OCI-LY3 (cell line): ENCODE results near the gene KLF15.

Experiments used
- H2AFZ ChIP-seq: fragments of 200-600, 300-600 bp; shearing (Covaris generic); 2 replicates; pipeline ENCODE4 v1.6.0; 2014; ENCODE audit warnings: antibody characterized with exemption, low read depth, low read length
- H3K27ac ChIP-seq: fragments of 200-600, 300-600 bp; sonication (generic); 2 replicates; pipeline ENCODE4 v1.5.1; 2014; ENCODE audit warnings: mild to moderate bottlenecking, low read length, moderate library complexity, mixed read lengths
- H3K27me3 ChIP-seq: fragments of 200-600, 300-600 bp; sonication (generic); 2 replicates; pipeline ENCODE4 v1.6.1; 2014; ENCODE audit warnings: low read depth, low read length, mixed read lengths
- H3K36me3 ChIP-seq: fragments of 200-600, 300-600 bp; sonication (generic); replicated peaks from 2 replicates; pipeline ENCODE3; 2014; ENCODE audit warnings: low read depth, low read length, mixed read lengths
- H3K4me1 ChIP-seq: fragments of 300-600, 200-600 bp; sonication (generic); 2 replicates; pipeline ENCODE4 v1.6.1; 2014; ENCODE audit warnings: low read length, mixed read lengths
- H3K4me2 ChIP-seq: fragments of 200-600, 300-600 bp; sonication (generic); 2 replicates; pipeline ENCODE4 v1.6.1; 2014; ENCODE audit warnings: low read length, mixed read lengths
- H3K4me3 ChIP-seq: fragments of 300-600, 200-600 bp; sonication (generic); 2 replicates; pipeline ENCODE4 v1.5.1; 2014; ENCODE audit warnings: antibody characterized with exemption, mild to moderate bottlenecking, low read length, moderate library complexity
- H3K79me2 ChIP-seq: fragments of 300-600, 200-600 bp; shearing (Covaris generic); 2 replicates; pipeline ENCODE4 v1.6.1; 2014; ENCODE audit warnings: mild to moderate bottlenecking, low read length, mixed read lengths
- H3K9ac ChIP-seq: fragments of 300-600, 200-600 bp; shearing (Covaris generic); 2 replicates; pipeline ENCODE4 v1.6.0; 2014; ENCODE audit warnings: mild to moderate bottlenecking, low read length, moderate library complexity
- H3K9me3 ChIP-seq: fragments of 200-600, 300-600 bp; shearing (Covaris generic); 2 replicates; pipeline ENCODE4 v1.6.1; 2014; ENCODE audit warnings: low read length, mixed read lengths; ENCODE audit not compliant: insufficient read depth
- H4K20me1 ChIP-seq: fragments of 200-600, 300-600 bp; sonication (generic); 2 replicates; pipeline ENCODE4 v1.6.1; 2016; ENCODE audit warnings: low read length, mixed read lengths; ENCODE audit not compliant: insufficient read depth
- EZH2phosphoT487 ChIP-seq: fragments of 200-600 bp; shearing (Covaris generic); IDR thresholded peaks from 2 replicates; pipeline ENCODE4 v1.6.1; 2018; ENCODE audit warnings: antibody characterized with exemption, mixed run types, low read depth
- TF ChIP-seq, protein P1 (sequence below): fragments of 200-600, 300-600 bp; sonication (generic); IDR thresholded peaks from 2 replicates; pipeline ENCODE4 v1.5.1; 2014; ENCODE audit warnings: antibody characterized with exemption, low read length, low read depth

KLF15 gene

DNA sequence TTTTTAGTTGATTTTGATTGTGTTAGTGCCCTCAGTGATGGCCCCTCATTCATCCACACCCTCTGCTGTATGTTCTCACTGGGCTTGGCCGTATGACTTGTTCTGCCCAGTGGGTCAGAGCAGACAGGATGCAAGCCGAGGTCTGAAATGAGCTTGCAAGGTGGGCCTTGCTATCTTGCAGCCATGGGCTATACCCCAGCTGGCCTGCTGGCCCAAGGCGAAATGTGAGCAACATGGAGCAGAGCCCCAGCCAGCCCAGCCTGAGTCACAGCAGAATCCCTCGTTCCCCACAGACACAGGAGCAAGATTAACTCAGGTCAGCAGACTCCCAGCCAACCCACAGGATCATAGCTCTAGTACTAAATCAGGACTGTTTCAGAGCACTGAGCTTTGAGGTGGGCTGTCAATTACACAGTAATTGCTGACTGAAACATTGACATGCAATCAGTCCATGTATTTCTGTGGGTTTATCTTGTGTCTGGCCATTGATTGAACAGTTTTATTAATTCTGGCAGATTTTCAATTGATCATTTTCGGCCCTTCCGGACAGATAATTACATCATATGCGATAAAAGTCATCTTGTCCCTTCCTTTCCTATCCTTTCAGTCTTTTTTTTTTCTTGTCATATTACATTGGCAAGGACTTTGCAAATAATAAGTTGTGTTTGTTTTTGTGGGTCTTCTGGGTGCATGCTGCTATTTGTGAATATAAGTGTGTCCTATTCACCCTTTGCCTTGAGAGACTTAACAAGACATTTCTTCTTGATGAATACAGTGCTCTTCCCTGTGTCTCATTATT lies 27.1 kb downstream of the KLF15 start:
- Histone ChIP-seq H3K36me3 (no peaks in the 10 kb centered on the region), H3K9ac (no peak overlapping the region), H3K4me2 (no peak overlapping the region), H3K79me2 (no peaks in the 10 kb centered on the region), H4K20me1 (no peaks in the 10 kb centered on the region), H3K27ac (no peak overlapping the region), H2AFZ (no peak overlapping the region), H3K9me3 (peaks cover 3% of the 10 kb centered on the region; the same call in 1 of the 2 replicates), H3K4me3 (no peak overlapping the region), H3K4me1 (no peaks in the 10 kb centered on the region), H3K27me3 (peaks cover 10% of the 10 kb centered on the region; the same call in 1 of the 2 replicates)
- no peak for TF ChIP-seq EZH2phosphoT487
- TF ChIP-seq, protein P1, sequence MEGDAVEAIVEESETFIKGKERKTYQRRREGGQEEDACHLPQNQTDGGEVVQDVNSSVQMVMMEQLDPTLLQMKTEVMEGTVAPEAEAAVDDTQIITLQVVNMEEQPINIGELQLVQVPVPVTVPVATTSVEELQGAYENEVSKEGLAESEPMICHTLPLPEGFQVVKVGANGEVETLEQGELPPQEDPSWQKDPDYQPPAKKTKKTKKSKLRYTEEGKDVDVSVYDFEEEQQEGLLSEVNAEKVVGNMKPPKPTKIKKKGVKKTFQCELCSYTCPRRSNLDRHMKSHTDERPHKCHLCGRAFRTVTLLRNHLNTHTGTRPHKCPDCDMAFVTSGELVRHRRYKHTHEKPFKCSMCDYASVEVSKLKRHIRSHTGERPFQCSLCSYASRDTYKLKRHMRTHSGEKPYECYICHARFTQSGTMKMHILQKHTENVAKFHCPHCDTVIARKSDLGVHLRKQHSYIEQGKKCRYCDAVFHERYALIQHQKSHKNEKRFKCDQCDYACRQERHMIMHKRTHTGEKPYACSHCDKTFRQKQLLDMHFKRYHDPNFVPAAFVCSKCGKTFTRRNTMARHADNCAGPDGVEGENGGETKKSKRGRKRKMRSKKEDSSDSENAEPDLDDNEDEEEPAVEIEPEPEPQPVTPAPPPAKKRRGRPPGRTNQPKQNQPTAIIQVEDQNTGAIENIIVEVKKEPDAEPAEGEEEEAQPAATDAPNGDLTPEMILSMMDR = no peak

DNA sequence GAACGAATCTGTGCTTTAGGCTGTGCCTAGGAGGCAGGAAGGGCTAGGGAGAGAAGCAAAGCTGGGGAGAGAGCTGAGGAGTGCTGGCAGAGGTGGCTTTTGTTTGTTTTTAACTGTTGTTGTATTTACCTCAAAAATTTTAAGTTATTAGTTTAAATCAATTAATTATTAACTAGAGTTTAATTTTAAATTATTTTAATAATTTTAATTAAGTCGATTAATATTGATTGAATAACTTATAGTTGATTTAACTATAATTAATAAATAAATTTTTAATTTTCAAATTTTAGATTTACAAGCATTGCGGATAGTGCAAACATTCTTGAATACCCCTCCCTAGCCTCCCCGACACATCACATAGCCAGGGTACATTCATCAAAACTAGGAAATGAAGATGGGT lies 30.6 kb downstream of the KLF15 start:
- Histone ChIP-seq H3K4me2 (no peak overlapping the region), H3K79me2 (no peaks in the 10 kb centered on the region), H4K20me1 (no peaks in the 10 kb centered on the region), H3K9me3 (peaks cover 3% of the 10 kb centered on the region; the same call in 1 of the 2 replicates), H3K4me1 (no peaks in the 10 kb centered on the region), H3K9ac (no peak overlapping the region), H3K4me3 (no peak overlapping the region), H3K36me3 (no peaks in the 10 kb centered on the region), H3K27me3 (peaks cover 14% of the 10 kb centered on the region; the same call in 1 of the 2 replicates), H3K27ac (no peak overlapping the region), H2AFZ (no peak overlapping the region)
- TF ChIP-seq, protein P1 = no peak
- no peak for TF ChIP-seq EZH2phosphoT487

DNA sequence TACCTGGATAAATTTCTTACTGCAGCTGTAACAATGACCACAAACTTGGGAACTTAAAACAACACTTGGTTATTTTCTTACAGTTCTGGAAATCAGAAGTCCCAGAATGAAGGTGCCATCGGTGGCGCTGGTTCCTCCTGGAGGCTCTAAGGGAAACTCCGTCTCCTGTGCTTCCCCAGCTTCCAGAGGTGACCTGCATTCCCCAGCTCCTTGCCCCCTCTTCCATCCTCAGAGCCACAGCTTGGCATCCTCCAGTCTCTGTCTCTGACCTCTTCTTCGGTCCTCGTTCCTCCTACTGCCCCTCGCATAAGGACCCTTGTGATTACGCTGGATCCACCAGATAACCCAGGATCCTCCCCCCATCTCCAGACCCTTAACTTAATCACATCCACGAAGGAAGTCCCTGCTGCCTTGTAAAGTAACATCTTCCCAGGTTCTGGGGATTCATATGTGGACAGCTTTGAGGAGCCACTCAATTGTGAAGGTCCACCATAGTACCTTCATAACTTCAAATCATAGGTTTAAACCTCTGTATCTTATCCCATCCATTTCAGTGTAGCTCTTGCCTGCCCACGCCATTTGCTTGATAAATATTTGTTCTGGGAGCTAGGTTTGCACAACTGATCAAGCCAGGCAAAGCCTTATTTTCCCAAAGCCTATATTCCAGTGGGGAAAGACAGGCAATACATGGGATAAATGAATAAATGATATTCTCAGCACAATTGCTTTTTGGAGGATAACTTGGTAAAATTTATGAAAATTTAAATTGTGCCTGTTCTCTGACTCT lies 34.8 kb downstream of the KLF15 start:
- Histone ChIP-seq H3K79me2 (no peaks in the 10 kb centered on the region), H3K27me3 (peaks cover 24% of the 10 kb centered on the region), H3K36me3 (no peaks in the 10 kb centered on the region), H4K20me1 (no peaks in the 10 kb centered on the region), H3K9me3 (no peaks in the 10 kb centered on the region), H3K9ac (no peak overlapping the region), H2AFZ (no peak overlapping the region), H3K4me2 (no peak overlapping the region), H3K4me3 (no peak overlapping the region), H3K4me1 (no peaks in the 10 kb centered on the region), H3K27ac (no peak overlapping the region)
- TF ChIP-seq, protein P1 = no peak
- TF ChIP-seq EZH2phosphoT487 = no peak

DNA sequence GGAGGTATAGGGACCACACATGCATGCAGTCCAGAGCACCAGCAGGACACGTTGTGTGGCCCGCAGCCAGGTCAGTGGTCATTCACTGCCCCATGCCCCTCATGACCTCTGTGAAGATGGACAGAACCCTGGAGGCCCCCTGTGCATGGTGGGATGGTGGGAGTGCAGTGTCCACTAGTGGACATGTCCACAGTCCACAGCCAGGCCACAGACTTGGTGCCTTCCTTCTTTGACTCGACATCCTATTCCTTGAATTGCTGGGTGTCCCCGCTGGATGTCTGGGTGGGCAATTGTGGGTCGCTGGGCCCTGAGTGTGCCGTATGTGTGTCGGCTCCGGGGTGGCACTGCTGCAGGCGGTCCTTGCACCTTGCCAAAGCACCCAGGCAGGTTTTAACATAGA lies 35.7 kb downstream of the KLF15 start:
- H3K79me2 ChIP-seq = no peaks in the 10 kb centered on the region
- TF ChIP-seq, protein P1 = no peak
- no peak overlapping the region for H2AFZ ChIP-seq
- H3K9ac ChIP-seq = no peak overlapping the region
- H3K4me2 ChIP-seq = no peak overlapping the region
- no peaks in the 10 kb centered on the region for H4K20me1 ChIP-seq
- H3K4me3 ChIP-seq = no peak overlapping the region
- no peaks in the 10 kb centered on the region for H3K4me1 ChIP-seq
- no peaks in the 10 kb centered on the region for H3K9me3 ChIP-seq
- no peak overlapping the region for H3K27ac ChIP-seq
- peaks cover 19% of the 10 kb centered on the region for H3K27me3 ChIP-seq
- no peaks in the 10 kb centered on the region for H3K36me3 ChIP-seq
